Breast epithelium (tissue), 3 donors: ENCODE results near the gene ADRA1B.

Experiments
- CTCF ChIP-seq, 3 donors: fragments of 450-650 bp; IDR thresholded peaks; one replicate each; pipeline ENCODE4 v1.5.1; 2016 to 2017; ENCODE audit warnings: antibody characterized with exemption in 3 of 3, mild to moderate bottlenecking in 3 of 3, moderate library complexity in 3 of 3
- POLR2A ChIP-seq: fragments of 450-650 bp; IDR thresholded peaks from one replicate; pipeline ENCODE4 v1.6.1; 2016; ENCODE audit warnings: antibody characterized with exemption, mild to moderate bottlenecking, moderate library complexity
- POLR2AphosphoS5 ChIP-seq, 3 donors: sonication (generic); formaldehyde crosslinking; IDR thresholded peaks; one replicate each; pipeline ENCODE4 v1.6.1; 2017; ENCODE audit warnings: antibody characterized with exemption in 3 of 3

- TF ChIP-seq POLR2AphosphoS5 (IDR thresholded peaks at IDR 0.05) (no peak), CTCF (IDR thresholded peaks at IDR 0.05) (no peak), POLR2A (no peak)
These were observed 45.2 kb downstream of the ADRA1B start for GRCh38 chr5:159961176-159962160.
